IgD-negative memory B cell (primary cell): ENCODE results near the gene LDB3. TPM values are rescaled to one million over a fixed set of nuclear protein-coding genes. Genes with fewer than 3 reads are reported as not detected.

ENCODE experiments used
- H3K27ac Mint-ChIP-seq, 3 donors: one replicate each; pipeline ENCODE4 v1.8.0; 2020 to 2022; ENCODE audit warnings: mild to moderate bottlenecking in 3 of 3, mixed read lengths in 3 of 3, moderate library complexity in 1 of 3
- H3K27me3 Mint-ChIP-seq: one replicate; pipeline ENCODE4 v1.8.0; 2021; ENCODE audit warnings: mixed read lengths
- H3K36me3 Mint-ChIP-seq: one replicate; pipeline ENCODE4 v1.8.0; 2020; ENCODE audit warnings: mild to moderate bottlenecking, mixed read lengths
- H3K4me1 Mint-ChIP-seq, 3 donors: one replicate each; pipeline ENCODE4 v1.8.0; 2020 to 2022; ENCODE audit warnings: mixed read lengths in 3 of 3, mild to moderate bottlenecking in 1 of 3
- H3K4me3 Mint-ChIP-seq, 4 donors: one replicate each; pipeline ENCODE4 v1.8.0; 2020 to 2022; ENCODE audit warnings: mild to moderate bottlenecking in 4 of 4, mixed read lengths in 4 of 4, moderate library complexity in 3 of 4
- H3K9me3 Mint-ChIP-seq, 3 donors: one replicate each; pipeline ENCODE4 v1.8.0; 2020 to 2021; ENCODE audit warnings: mixed read lengths in 3 of 3, mild to moderate bottlenecking in 1 of 3
- polyA plus RNA-seq: library from polyadenylated mRNA; unstranded; fragments of 300-500 nt; fragmentation: Illumina TruSeq; gene quantifications from one replicate; pipeline ENCODE4 v1.2.3, GENCODE V29; 2021

Gene LDB3
- polyA plus RNA-seq, 1 donor from 2014 or later, result 0.13 TPM

DNA sequence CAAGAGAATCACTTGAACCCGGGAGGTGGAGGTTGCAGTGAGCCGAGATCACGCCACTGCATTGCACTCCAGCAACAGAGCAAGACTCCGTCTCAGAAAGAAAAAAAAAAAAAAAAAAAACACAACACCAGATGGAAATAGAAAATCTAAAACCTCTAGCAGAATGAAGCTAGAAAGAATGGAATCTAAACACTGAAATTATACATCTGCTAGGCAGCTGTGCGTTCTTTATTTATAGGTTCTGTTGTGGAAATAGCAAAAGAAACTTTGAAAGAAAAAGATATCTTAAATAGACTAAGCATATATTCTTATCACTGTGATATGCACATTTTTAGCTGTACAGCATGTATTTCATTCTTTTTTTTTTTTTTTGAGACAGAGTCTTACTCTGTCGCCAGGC lies 105.2 kb downstream of the LDB3 start:
- no peaks in the 10 kb centered on the region for H3K9me3 Mint-ChIP-seq
- peaks cover 4% of the 10 kb centered on the region for H3K36me3 Mint-ChIP-seq
- H3K4me1 Mint-ChIP-seq, result peaks cover 4 to 28% (median 9%) of the 10 kb centered on the region in 3 donors
- no peak overlapping the region for H3K4me3 Mint-ChIP-seq
- H3K27me3 Mint-ChIP-seq, result no peaks in the 10 kb centered on the region
- H3K27ac Mint-ChIP-seq, result no peak overlapping the region

DNA sequence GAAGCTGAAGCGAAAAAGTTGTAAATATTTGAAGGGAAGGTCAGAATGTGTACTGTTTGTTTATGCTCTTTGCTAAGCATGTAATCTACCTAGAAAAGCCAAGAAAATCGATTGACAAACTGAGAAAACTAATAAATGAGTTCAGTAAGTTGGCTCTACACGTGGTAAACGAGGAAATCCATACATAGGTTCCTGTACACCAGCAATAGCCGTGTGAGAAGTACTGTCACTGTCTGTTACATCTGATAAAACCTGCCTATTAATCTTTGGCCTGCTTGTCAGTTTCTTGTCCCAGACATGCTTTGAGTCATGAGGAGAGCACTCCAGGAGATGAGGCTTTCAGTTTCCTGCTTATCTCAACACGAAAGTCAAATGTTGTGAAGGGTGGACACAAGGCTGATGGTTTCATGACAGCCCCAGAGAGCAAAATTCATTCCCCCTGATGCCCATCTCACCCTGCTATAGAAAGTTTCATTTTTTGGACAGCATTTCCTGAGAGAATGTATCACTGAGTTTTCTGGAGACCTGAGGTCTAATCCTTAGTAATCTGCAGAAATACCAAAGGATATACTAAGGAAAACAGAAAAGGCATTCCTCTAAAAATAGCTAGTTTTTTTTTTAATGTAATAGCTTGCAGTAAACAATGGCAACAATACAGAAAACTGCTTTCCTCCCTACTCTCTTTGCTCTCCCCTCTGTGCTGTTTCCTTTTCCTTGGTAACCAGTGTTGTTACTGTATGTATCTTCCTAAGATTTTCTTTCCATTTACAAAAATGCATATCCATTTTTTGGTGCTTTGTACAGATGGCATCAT lies 107.0 kb downstream of the LDB3 start:
- Mint-ChIP-seq H3K36me3 (peaks cover 6% of the 10 kb centered on the region), H3K4me3 (no peak overlapping the region), H3K27me3 (no peaks in the 10 kb centered on the region), H3K4me1 (peaks cover 10 to 21% (median 13%) of the 10 kb centered on the region in 3 donors), H3K27ac (peak overlapping the region in 1 of 3 donors; percentile 48), H3K9me3 (peaks cover 0 to 4% (median 0%) of the 10 kb centered on the region in 3 donors)

DNA sequence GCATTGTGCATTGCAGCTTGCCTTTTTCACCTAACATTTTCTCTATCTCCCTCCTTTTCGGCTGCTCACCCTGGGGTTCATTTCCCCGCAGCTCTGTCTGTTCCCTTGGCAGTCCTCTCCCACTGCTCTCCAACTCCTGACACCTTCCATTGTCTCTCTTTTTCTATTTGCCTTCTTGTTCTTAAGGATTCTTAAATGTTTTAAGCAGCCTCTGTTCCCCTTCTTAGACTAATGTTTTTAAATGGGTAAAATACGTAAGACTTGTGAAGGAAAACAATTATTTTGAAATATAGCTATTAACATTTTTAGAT lies 107.5 kb downstream of the LDB3 start:
- H3K9me3 Mint-ChIP-seq, result peaks cover 0 to 4% (median 0%) of the 10 kb centered on the region in 3 donors
- peak overlapping the region in 1 of 3 donors; percentile 34 for H3K27ac Mint-ChIP-seq
- no peaks in the 10 kb centered on the region for H3K27me3 Mint-ChIP-seq
- peaks cover 6% of the 10 kb centered on the region for H3K36me3 Mint-ChIP-seq
- H3K4me3 Mint-ChIP-seq, result no peak overlapping the region
- peaks cover 9 to 16% (median 10%) of the 10 kb centered on the region in 3 donors for H3K4me1 Mint-ChIP-seq

DNA sequence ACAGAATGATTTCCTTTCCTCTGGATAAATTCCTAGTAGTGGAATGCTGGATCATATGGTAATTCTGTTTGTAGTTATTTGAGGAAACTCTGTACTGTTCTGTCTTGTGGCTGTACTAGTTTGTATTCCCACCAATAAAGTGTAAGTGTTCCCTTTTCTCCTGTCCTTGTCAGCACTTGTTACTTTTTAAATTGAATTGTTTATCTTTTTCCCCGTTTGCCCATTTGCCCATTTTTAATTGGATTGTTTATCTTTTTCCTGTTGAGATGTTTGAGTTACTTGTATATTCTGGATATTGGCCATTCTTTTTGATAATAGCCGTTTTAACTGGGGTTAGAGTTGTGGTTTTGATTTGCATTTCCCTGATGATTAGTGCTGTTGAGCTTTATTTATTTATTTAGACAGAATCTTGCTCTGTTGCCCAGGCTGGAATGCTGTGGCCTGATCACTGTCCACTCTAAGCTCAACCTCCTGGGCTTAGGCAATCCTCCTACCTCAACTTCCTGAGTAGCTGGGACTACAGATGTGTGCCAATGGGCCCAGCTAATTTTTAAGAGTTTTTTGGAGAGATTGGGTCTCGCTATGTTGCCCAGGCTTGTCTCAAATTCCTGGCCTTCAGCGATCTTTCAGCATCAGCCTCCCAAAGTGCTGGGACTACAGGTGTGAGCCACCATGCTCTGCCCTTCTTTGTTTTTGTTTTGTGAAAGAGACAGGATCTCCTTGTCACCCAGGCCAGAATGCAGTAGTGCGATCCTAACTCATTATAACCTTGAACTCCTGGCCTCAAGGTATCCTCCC lies 111.1 kb downstream of the LDB3 start:
- H3K4me3 Mint-ChIP-seq, result peak overlapping the region in 1 of 4 donors; percentile 38
- H3K36me3 Mint-ChIP-seq, result peaks cover 6% of the 10 kb centered on the region
- no peaks in the 10 kb centered on the region for H3K27me3 Mint-ChIP-seq
- peaks cover 0 to 4% (median 2%) of the 10 kb centered on the region in 3 donors for H3K9me3 Mint-ChIP-seq
- H3K4me1 Mint-ChIP-seq, result peaks cover 12 to 30% (median 16%) of the 10 kb centered on the region in 3 donors
- no peak overlapping the region for H3K27ac Mint-ChIP-seq

DNA sequence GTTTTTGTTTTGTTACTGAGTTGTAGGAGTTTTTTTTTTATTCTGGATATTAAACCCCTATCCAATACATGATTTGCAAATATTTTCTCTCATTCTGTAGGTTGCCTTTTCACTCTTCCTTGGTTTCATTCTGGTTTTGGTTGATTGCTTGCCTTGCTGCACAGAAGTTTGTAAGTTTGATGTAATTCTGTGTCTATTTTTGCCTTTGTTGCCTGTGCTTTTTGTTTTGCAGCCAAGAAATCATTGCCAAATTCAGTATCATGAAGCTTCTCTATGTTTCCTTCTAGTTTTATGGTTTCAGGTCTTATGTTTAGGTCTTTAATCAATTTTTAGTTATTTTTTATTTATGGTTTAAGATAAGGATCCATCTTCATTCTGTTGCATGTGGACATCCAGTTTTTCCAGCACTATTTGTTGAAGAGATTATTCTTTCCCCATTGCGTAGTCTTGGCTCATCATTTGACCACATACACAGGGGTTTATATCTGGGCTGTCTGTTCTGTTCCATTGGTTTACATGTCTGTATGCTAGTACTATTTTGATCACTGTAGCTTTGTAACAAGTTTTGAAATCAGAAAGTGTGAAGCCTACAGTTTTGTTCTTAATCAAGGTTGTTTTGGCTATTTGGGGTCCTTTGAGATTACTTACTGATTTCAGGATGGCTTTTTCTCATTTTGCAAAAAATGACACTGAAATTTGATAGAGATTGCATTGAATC lies 114.5 kb downstream of the LDB3 start:
- H3K36me3 Mint-ChIP-seq, result peaks cover 11% of the 10 kb centered on the region
- H3K27ac Mint-ChIP-seq, result peak overlapping the region in 1 of 3 donors; percentile 18
- peaks cover 0 to 4% (median 2%) of the 10 kb centered on the region in 3 donors for H3K9me3 Mint-ChIP-seq
- H3K4me1 Mint-ChIP-seq, result peaks cover 12 to 21% (median 17%) of the 10 kb centered on the region in 3 donors
- no peak overlapping the region for H3K4me3 Mint-ChIP-seq
- H3K27me3 Mint-ChIP-seq, result no peaks in the 10 kb centered on the region

DNA sequence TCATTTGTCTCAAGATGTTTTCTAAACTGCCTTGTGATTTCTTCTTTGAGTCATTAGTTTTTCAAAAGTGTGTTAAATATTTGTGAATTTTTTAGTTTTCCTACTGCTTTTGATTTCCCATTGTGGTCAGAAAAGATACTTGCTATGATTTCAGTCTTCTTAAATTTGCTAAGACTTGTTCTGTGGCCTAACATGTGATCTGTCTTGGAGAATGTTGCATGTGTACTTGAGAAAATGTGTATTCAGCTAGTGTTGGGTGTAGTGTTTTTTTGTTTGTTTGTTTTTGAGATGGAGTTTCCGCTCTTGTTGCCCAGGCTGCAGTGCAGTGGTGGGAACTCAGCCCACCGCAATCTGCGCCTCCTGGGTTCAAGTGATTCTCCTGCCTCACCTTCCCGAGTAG lies 116.7 kb downstream of the LDB3 start:
- peaks cover 7 to 16% (median 14%) of the 10 kb centered on the region in 3 donors for H3K4me1 Mint-ChIP-seq
- H3K4me3 Mint-ChIP-seq, result no peak overlapping the region
- H3K36me3 Mint-ChIP-seq, result peaks cover 7% of the 10 kb centered on the region
- H3K27ac Mint-ChIP-seq, result peak overlapping the region in 1 of 3 donors; percentile 68
- H3K9me3 Mint-ChIP-seq, result peaks cover 0 to 2% (median 2%) of the 10 kb centered on the region in 3 donors
- H3K27me3 Mint-ChIP-seq, result no peaks in the 10 kb centered on the region

Other genes starting within 250 kb of the LDB3 start
- gene WAPL, start 146.7 kb upstream of the LDB3 start, polyA plus RNA-seq, result 32.8 TPM
- gene OPN4, start 14.0 kb upstream of the LDB3 start, polyA plus RNA-seq, result not detected
- 5.0 TPM for gene BMPR1A, start 88.1 kb downstream of the LDB3 start, polyA plus RNA-seq